Ovary (tissue), 3 donors: ENCODE measurements around the gene SLU7.

Experiments
- EP300 ChIP-seq: sonication (generic); formaldehyde crosslinking; IDR thresholded peaks from one replicate; pipeline ENCODE4 v1.6.1; 2017; ENCODE audit warnings: antibody characterized with exemption
- TF ChIP-seq, protein P1 (sequence below), 3 donors: fragments of 450-650 bp in 2 of 3; fragments of 200-600 bp in 1 of 3; IDR thresholded peaks; one replicate each; pipeline versions ENCODE4 v1.5.1 to v1.8.0; 2016 to 2022; ENCODE audit warnings: antibody characterized with exemption in 3 of 3, mild to moderate bottlenecking in 1 of 3
- donor health status: DM: no; HTN: no; CAD: no.

DNA sequence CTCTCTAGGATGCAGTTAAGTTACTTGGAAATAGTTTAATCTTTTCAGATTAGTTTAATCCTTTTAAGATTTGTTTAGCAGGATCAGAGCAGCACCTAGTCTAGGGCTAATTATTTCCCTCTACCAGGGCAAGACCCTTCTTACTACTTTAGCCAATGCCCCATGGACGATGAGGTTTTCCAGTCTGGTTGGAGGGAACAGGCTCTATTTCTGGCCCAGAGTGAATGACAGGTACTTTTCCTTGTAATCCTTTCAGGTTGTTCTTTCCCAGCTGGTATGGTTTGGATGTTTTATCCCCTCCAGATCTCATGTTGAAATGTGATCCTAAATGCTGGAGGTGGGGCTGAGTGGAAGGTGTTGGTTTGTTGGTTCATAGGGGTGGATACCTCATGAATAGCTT lies 30.0 kb upstream of the SLU7 start:
- TF ChIP-seq, protein P1, sequence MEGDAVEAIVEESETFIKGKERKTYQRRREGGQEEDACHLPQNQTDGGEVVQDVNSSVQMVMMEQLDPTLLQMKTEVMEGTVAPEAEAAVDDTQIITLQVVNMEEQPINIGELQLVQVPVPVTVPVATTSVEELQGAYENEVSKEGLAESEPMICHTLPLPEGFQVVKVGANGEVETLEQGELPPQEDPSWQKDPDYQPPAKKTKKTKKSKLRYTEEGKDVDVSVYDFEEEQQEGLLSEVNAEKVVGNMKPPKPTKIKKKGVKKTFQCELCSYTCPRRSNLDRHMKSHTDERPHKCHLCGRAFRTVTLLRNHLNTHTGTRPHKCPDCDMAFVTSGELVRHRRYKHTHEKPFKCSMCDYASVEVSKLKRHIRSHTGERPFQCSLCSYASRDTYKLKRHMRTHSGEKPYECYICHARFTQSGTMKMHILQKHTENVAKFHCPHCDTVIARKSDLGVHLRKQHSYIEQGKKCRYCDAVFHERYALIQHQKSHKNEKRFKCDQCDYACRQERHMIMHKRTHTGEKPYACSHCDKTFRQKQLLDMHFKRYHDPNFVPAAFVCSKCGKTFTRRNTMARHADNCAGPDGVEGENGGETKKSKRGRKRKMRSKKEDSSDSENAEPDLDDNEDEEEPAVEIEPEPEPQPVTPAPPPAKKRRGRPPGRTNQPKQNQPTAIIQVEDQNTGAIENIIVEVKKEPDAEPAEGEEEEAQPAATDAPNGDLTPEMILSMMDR (IDR thresholded peaks at IDR 0.05) = no peak
- TF ChIP-seq EP300 = no peak
